ENCODE measurements around the gene JARID2. TPM values are rescaled to one million over a fixed set of nuclear protein-coding genes. Genes with fewer than 3 reads are reported as not detected.

Gene JARID2
- total RNA-seq, 2 donors from 2014 or later, result 9.1 to 10.7 TPM

GRCh38 chr6:15352220-15352619, 106.4 kb downstream of the JARID2 start:
- intact Hi-C loops (cut with DNase I), result no loop called here
- Histone ChIP-seq H3K4me1 (no peaks in the 10 kb centered on the region), H3K9me3 (no peaks in the 10 kb centered on the region), H3K9ac (ENCODE audit: low read depth in 2 of 2, low read length in 2 of 2) (no peak overlapping the region), H3K27ac (no peak overlapping the region), H3K36me3 (no peaks in the 10 kb centered on the region), H3K4me3 (no peak overlapping the region), H3K27me3 (no peaks in the 10 kb centered on the region)
- TF ChIP-seq, protein P1, sequence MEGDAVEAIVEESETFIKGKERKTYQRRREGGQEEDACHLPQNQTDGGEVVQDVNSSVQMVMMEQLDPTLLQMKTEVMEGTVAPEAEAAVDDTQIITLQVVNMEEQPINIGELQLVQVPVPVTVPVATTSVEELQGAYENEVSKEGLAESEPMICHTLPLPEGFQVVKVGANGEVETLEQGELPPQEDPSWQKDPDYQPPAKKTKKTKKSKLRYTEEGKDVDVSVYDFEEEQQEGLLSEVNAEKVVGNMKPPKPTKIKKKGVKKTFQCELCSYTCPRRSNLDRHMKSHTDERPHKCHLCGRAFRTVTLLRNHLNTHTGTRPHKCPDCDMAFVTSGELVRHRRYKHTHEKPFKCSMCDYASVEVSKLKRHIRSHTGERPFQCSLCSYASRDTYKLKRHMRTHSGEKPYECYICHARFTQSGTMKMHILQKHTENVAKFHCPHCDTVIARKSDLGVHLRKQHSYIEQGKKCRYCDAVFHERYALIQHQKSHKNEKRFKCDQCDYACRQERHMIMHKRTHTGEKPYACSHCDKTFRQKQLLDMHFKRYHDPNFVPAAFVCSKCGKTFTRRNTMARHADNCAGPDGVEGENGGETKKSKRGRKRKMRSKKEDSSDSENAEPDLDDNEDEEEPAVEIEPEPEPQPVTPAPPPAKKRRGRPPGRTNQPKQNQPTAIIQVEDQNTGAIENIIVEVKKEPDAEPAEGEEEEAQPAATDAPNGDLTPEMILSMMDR (IDR thresholded peaks at IDR 0.05), result no peak
- DNase-seq, result no peak

DNA sequence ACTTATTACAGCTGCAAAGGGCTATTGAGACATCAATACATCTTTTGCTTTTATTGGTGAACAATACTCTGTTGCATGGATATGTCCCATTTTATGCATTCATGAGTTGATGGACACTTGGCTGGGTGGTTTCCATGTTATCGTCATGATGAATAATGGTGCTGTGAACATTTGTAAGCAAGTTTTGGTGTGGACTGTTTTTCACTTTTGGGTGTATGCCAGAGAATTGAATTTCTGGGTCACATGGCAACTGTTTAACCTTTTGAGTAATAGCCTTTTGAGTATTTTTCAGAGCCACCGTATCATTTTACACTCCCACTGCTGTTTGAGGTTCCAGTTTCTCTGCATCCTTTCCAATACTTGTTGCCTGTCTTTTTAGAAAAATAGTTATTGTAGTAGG, 107.0 kb downstream of the JARID2 start:
- no peaks in the 10 kb centered on the region for H3K36me3 ChIP-seq
- no peak for DNase-seq
- no peak overlapping the region for H3K4me3 ChIP-seq
- intact Hi-C loops (cut with DNase I), result no loop called here
- H3K9ac ChIP-seq (ENCODE audit: low read depth in 2 of 2, low read length in 2 of 2), result no peak overlapping the region
- no peaks in the 10 kb centered on the region for H3K27me3 ChIP-seq
- H3K4me1 ChIP-seq, result no peaks in the 10 kb centered on the region
- H3K27ac ChIP-seq, result no peak overlapping the region
- TF ChIP-seq, protein P1 (IDR thresholded peaks at IDR 0.05), result no peak
- no peaks in the 10 kb centered on the region for H3K9me3 ChIP-seq

- H3K27ac ChIP-seq, result no peak overlapping the region
- no peak overlapping the region for H3K9ac ChIP-seq (ENCODE audit: low read depth in 2 of 2, low read length in 2 of 2)
- no peaks in the 10 kb centered on the region for H3K4me1 ChIP-seq
- no peaks in the 10 kb centered on the region for H3K9me3 ChIP-seq
- DNase-seq, result no peak
- no peaks in the 10 kb centered on the region for H3K36me3 ChIP-seq
- no peak overlapping the region for H3K4me3 ChIP-seq
- TF ChIP-seq, protein P1 (IDR thresholded peaks at IDR 0.05), result no peak
- intact Hi-C loops (cut with DNase I), result no loop called here
- H3K27me3 ChIP-seq, result no peaks in the 10 kb centered on the region
Observed at GRCh38 chr6:15355683-15356099, 109.8 kb downstream of the JARID2 start.

- no peaks in the 10 kb centered on the region for H3K27me3 ChIP-seq
- DNase-seq, result no peak
- no peaks in the 10 kb centered on the region for H3K9me3 ChIP-seq
- H3K36me3 ChIP-seq, result no peaks in the 10 kb centered on the region
- TF ChIP-seq, protein P1 (IDR thresholded peaks at IDR 0.05), result no peak
- no peak overlapping the region for H3K27ac ChIP-seq
- H3K4me1 ChIP-seq, result no peaks in the 10 kb centered on the region
- intact Hi-C loops (cut with DNase I), result no loop called here
- H3K9ac ChIP-seq (ENCODE audit: low read depth in 2 of 2, low read length in 2 of 2), result no peak overlapping the region
- no peak overlapping the region for H3K4me3 ChIP-seq
Observed at GRCh38 chr6:15356179-15356578, 110.3 kb downstream of the JARID2 start.

DNA sequence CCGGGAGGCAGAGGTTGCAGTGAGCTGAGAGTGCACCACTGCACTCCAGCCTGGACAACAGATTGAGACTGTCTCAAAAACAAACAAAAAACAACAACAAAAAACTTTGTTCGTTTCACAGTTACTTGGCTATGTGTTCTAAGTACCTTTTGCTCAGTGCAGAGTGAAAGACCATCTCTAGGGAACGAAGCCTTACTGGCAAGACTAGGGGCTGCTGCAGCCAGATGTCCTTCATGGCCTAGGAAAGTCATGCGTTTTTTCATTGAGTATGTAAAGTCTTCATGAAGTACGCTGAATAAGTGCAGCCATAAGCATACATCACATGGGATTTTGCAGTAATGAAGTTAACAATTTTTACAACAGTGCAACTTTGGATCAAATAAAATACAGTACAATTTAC, 111.1 kb downstream of the JARID2 start:
- H3K9me3 ChIP-seq, result no peaks in the 10 kb centered on the region
- H3K9ac ChIP-seq (ENCODE audit: low read depth in 2 of 2, low read length in 2 of 2), result no peak overlapping the region
- intact Hi-C loops (cut with DNase I), result no loop called here
- H3K27ac ChIP-seq, result no peak overlapping the region
- H3K4me3 ChIP-seq, result no peak overlapping the region
- H3K36me3 ChIP-seq, result no peaks in the 10 kb centered on the region
- no peaks in the 10 kb centered on the region for H3K27me3 ChIP-seq
- DNase-seq, result no peak
- TF ChIP-seq, protein P1 (IDR thresholded peaks at IDR 0.05), result no peak
- H3K4me1 ChIP-seq, result no peaks in the 10 kb centered on the region

DNA sequence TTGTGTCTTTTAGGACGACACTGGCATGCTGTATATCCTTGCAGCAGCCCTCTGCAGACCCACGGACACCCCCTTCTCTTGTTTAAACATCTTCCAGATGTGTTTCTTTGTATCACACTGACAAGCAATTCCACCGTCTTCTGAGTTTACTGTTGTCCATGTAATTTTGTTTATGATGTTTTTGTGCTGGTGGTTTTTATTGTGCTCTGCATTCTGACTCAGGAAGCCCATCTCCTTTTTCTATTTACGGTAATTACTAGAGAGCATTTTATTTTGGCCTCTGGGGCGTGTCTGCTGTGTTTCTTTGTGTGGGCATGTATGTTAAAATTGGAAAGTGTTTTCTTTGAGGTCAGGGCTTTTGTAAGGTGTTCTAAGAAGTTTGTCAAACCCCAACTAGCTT, 111.9 kb downstream of the JARID2 start:
- Histone ChIP-seq H3K27me3 (no peaks in the 10 kb centered on the region), H3K36me3 (no peaks in the 10 kb centered on the region), H3K9ac (ENCODE audit: low read depth in 2 of 2, low read length in 2 of 2) (no peak overlapping the region), H3K4me3 (no peak overlapping the region), H3K27ac (no peak overlapping the region), H3K4me1 (no peaks in the 10 kb centered on the region), H3K9me3 (no peaks in the 10 kb centered on the region)
- TF ChIP-seq, protein P1 (IDR thresholded peaks at IDR 0.05), result no peak
- intact Hi-C loops (cut with DNase I), result no loop called here
- no peak for DNase-seq

All from colonic mucosa (tissue), 4 donors.